Subcutaneous adipose tissue (tissue), 4 donors: ENCODE measurements around the gene RASGRP4. TPM values are rescaled to one million over a fixed set of nuclear protein-coding genes. Genes with fewer than 3 reads are reported as not detected.

ENCODE experiments used
- total RNA-seq, 4 donors: library from RNA; depleted of rRNA; stranded (reverse); fragments of >200 nt; gene quantifications; one replicate each; pipeline ENCODE4 v1.1.0, GENCODE V29; 2016
- TF ChIP-seq, protein P1 (sequence below): fragments of 450-650 bp; IDR thresholded peaks from one replicate; pipeline ENCODE4 v1.5.1; 2016; ENCODE audit warnings: low read depth, mild to moderate bottlenecking, control low read depth, antibody characterized with exemption, moderate library complexity

Gene RASGRP4
- total RNA-seq, 4 donors from 2014 or later: 5.5 to 13.1 (median 9.1) TPM

DNA sequence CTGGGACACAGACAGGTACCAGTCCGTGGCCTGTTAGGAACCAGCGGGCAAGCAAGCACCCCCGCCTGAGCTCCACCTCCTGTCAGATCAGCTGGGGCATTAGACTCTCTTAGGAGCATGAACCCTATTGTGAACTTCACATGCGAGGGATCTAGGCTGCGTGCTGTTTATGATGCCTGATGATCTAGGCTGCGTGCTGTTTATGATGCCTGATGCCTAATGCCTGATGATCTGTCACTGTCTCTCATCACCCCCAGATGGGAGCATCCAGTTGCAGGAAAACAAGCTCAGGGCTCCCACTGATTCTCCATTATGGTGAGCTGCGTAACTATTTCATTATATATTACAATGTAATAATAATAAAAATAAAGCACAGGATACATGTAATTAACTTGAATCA is 3.6 kb downstream of the RASGRP4 start:
- TF ChIP-seq, protein P1, sequence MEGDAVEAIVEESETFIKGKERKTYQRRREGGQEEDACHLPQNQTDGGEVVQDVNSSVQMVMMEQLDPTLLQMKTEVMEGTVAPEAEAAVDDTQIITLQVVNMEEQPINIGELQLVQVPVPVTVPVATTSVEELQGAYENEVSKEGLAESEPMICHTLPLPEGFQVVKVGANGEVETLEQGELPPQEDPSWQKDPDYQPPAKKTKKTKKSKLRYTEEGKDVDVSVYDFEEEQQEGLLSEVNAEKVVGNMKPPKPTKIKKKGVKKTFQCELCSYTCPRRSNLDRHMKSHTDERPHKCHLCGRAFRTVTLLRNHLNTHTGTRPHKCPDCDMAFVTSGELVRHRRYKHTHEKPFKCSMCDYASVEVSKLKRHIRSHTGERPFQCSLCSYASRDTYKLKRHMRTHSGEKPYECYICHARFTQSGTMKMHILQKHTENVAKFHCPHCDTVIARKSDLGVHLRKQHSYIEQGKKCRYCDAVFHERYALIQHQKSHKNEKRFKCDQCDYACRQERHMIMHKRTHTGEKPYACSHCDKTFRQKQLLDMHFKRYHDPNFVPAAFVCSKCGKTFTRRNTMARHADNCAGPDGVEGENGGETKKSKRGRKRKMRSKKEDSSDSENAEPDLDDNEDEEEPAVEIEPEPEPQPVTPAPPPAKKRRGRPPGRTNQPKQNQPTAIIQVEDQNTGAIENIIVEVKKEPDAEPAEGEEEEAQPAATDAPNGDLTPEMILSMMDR: no peak

DNA sequence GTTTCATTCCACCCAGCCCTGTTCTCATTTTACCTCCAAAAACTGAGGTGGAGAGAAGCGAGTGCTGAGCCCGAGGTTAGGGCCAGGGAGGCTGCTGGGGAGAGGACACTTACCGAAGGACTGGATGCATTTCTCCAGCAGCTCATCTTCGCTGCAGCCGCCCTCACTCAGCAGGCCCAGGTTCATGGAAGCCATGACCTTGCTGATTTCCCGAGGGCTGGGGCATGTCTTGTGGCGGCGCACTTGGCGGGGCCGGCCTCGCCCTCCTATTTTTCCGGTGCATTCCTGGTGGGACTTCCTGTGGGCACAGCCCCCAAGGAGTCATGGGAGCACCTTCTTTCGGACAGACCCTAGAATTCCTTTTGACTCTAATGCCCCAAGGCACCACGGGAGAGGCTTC is 4.2 kb downstream of the RASGRP4 start:
- TF ChIP-seq, protein P1: no peak

DNA sequence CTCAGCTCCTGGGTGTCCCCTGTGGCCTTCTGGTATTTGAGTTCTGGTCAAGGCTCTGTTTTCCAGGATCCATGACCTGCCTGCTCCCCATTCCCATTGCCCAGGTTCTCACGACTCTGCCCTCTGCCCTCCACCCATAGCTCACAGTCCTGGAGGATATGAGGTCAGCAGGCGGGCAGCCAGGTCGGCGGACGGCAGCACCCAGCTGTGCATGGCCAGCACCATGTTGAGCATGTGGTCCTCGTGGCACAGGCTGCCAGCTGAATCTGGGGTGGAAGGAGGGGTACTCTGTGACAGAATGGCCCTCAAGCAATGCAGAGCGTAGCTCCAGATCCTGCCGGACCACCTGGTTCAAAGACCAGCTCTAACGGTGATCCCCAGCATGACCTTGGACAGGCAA is 5.1 kb downstream of the RASGRP4 start:
- TF ChIP-seq, protein P1: no peak

DNA sequence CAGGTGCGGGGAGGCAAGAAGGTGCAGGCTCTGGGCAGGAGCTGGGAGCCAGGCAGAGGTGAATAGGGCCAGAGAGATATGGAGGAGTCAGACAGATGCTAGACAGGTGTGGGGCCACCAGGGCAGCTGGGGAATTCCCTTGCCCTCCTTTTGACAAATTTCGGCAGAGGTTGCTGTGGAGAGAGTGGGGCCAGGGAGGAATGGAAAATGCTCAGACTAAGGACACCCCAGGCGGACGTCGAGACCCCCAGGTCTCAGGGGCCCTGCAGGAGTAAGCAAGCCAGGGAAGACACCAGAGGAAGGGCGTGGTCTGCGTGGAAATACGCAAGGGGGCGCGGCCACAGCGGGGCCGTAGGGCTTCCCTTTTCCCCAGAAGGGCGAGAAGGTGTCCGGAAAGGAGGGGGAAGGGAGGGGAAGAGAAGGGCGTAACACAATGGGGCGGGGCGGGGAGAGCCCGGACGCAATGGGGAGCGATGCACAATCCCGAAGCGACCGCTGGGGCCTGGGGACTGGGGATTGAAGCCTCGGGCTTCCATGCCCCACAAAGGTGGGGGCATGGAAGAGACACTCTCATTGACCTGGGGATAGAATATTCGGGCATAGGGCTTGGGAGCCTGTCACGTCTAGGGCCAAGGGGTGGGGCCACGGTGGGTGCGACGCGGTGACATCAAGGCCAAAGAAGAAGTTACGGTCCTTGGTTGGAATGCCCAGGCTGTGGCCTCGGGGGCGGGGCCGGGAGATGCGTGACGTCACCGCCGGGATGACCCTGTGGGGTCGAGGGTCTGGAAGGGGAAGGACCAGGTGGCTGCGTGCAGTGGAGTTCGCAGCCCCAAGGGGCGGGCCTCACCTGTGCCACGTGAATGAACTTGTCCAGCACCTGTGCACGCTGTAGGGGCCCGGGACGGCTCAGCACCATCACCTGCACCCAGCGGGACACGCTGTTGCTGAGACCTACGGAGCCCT is 8.2 kb downstream of the RASGRP4 start:
- TF ChIP-seq, protein P1: no peak

DNA sequence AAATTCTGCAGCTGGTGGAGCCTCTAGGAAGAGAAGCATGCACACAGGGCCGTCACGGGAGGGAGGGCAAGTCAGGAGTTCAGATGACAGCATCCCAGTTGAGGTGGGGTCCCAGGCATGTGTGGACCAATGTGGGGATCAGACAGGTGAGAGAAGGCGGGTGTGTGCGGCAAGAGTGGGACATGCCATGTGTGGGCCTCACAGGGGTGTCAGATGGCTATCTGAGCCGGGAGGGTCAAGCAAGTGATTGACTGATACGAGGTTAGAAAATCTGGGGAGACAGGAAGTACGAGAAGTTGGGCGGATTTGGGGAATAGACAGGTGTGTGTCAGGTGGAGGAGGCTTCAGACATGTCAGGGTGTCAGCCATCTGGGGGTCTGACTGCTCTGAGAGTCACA is 8.9 kb downstream of the RASGRP4 start:
- TF ChIP-seq, protein P1: no peak

DNA sequence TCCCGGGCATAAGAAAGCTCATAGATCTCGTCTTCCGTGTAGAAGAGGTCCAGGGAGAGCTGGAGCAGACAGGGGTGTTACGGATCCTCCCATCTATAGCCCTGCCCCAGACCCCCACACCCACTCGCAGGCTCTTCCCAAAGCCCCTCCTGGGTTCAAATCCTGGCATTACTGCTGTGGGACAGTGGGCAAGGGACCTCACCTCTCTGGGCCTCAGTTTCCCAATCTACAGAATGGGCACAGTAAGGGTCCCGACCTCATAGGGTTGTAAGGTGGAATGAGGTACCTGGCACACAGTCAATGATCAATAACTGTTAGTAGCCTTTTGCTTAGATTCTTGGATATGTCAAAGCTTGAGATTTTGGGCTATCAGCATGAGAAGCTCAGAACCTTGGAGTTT is 12.6 kb downstream of the RASGRP4 start:
- TF ChIP-seq, protein P1: no peak

DNA sequence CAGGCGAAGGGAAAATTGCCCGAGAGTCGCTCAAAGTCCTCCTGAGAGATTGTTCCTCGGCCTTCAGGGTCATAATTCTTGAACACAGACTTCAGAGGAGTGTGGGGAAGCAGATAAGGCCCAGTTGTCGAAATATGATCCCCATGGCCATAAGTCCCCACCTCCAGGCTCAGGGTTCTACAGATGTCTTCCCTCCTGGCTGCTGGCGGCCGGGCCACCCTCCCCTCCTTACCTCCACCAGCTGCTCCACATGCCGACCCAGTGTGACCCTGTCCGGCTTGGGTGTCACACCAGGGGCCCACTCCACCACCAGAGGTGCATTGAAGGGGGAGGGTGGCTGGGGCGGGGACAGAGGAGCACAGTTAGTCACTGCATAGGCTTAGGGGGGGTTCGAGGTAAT is 13.1 kb downstream of the RASGRP4 start:
- TF ChIP-seq, protein P1: no peak
